ENCODE results near the gene FOXL3.
"Not testable (repeated sequence)": the region's sequence is repeated elsewhere in the genome, so short reads cannot be mapped to it uniquely, and the experiment has no call there.

Gene FOXL3

DNA sequence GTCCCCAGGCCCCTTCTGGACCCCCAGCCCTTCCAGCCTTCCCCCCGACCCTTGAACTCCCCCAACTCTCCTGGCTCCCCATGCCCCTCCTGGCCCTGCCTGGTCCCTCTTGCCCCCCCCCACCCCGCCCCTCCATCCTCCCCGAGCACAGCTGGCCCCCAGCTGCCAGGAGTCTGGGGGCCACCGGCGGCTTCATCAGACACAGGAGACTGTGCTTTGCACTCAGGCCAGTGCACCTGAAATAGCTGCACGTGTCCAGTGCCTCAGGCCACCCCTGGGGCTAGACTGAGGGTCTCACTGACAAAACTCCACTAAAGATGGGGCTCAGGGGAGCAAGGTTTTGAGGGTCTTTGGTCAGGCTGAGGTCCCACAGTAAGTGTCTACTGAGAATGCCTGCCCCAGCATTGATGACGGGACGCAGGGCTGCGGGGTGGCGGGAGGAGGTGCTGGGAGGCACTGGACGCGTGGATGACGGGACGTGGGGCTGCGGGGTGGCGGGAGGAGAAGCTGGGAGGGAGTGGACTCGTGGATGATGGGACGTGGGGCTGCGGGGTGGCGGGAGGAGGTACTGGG lies 6.5 kb downstream of the FOXL3 start:
- Histone ChIP-seq H3K4me2 (ENCODE audit: low read length) (no peak overlapping the region), H3K27me3 (ENCODE audit: control insufficient read depth, low read length) (no peaks in the 10 kb centered on the region), H3K4me1 (ENCODE audit: control insufficient read depth, low read length) (no peaks in the 10 kb centered on the region), H3K9me2 (replicated peaks; ENCODE audit: control insufficient read depth, low read length) (no peaks in the 10 kb centered on the region), H3F3A (ENCODE audit: control insufficient read depth, insufficient read depth) (no peaks in the 10 kb centered on the region), H3K79me2 (ENCODE audit: control insufficient read depth, low read length) (no peaks in the 10 kb centered on the region), H4K20me1 (ENCODE audit: control insufficient read depth, insufficient read depth, low read depth, low read length) (no peaks in the 10 kb centered on the region), H3K9me3 (ENCODE audit: control insufficient read depth, insufficient read depth, low read length) (peaks cover 55% of the 10 kb centered on the region; the same call in 1 of the 2 replicates), H3K4me3 (ENCODE audit: low read length) (no peak overlapping the region), H3K27ac (ENCODE audit: low read depth, low read length) (no peak overlapping the region), H3K36me3 (ENCODE audit: control insufficient read depth, low read length) (no peaks in the 10 kb centered on the region)
- TF ChIP-seq, protein P1, sequence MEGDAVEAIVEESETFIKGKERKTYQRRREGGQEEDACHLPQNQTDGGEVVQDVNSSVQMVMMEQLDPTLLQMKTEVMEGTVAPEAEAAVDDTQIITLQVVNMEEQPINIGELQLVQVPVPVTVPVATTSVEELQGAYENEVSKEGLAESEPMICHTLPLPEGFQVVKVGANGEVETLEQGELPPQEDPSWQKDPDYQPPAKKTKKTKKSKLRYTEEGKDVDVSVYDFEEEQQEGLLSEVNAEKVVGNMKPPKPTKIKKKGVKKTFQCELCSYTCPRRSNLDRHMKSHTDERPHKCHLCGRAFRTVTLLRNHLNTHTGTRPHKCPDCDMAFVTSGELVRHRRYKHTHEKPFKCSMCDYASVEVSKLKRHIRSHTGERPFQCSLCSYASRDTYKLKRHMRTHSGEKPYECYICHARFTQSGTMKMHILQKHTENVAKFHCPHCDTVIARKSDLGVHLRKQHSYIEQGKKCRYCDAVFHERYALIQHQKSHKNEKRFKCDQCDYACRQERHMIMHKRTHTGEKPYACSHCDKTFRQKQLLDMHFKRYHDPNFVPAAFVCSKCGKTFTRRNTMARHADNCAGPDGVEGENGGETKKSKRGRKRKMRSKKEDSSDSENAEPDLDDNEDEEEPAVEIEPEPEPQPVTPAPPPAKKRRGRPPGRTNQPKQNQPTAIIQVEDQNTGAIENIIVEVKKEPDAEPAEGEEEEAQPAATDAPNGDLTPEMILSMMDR (IDR thresholded peaks at IDR 0.05; ENCODE audit: low read depth, low read length, poor library complexity, severe bottlenecking): no peak
- no peak for TF ChIP-seq EZH2phosphoT487 (IDR thresholded peaks at IDR 0.05; ENCODE audit: borderline replicate concordance, low read length)

GRCh38 chr7:297141-297540 lies 7.2 kb downstream of the FOXL3 start:
- H3K36me3 ChIP-seq (ENCODE audit: control insufficient read depth, low read length); H3K27me3 ChIP-seq (ENCODE audit: control insufficient read depth, low read length); H3K4me3 ChIP-seq (ENCODE audit: low read length); H4K20me1 ChIP-seq (ENCODE audit: control insufficient read depth, insufficient read depth, low read depth, low read length); H3K4me2 ChIP-seq (ENCODE audit: low read length); H3K27ac ChIP-seq (ENCODE audit: low read depth, low read length); H3K4me1 ChIP-seq (ENCODE audit: control insufficient read depth, low read length); H3F3A ChIP-seq (ENCODE audit: control insufficient read depth, insufficient read depth); H3K9me2 ChIP-seq (replicated peaks; ENCODE audit: control insufficient read depth, low read length); H3K79me2 ChIP-seq (ENCODE audit: control insufficient read depth, low read length): not testable (repeated sequence)
- H3K9me3 ChIP-seq (ENCODE audit: control insufficient read depth, insufficient read depth, low read length): peaks cover 55% of the 10 kb centered on the region; the same call in 1 of the 2 replicates

GRCh38 chr7:297611-298374 lies 7.8 kb downstream of the FOXL3 start:
- TF ChIP-seq EZH2phosphoT487 (IDR thresholded peaks at IDR 0.05; ENCODE audit: borderline replicate concordance, low read length): no peak
- TF ChIP-seq, protein P1 (IDR thresholded peaks at IDR 0.05; ENCODE audit: low read depth, low read length, poor library complexity, severe bottlenecking): no peak
- Histone ChIP-seq H3K4me2 (ENCODE audit: low read length) (no peak overlapping the region), H3K9me2 (replicated peaks; ENCODE audit: control insufficient read depth, low read length) (no peaks in the 10 kb centered on the region), H3F3A (ENCODE audit: control insufficient read depth, insufficient read depth) (no peaks in the 10 kb centered on the region), H3K9me3 (ENCODE audit: control insufficient read depth, insufficient read depth, low read length) (peaks cover 52% of the 10 kb centered on the region; the same call in 1 of the 2 replicates), H3K4me1 (ENCODE audit: control insufficient read depth, low read length) (no peaks in the 10 kb centered on the region), H4K20me1 (ENCODE audit: control insufficient read depth, insufficient read depth, low read depth, low read length) (no peaks in the 10 kb centered on the region), H3K27ac (ENCODE audit: low read depth, low read length) (no peak overlapping the region), H3K36me3 (ENCODE audit: control insufficient read depth, low read length) (no peaks in the 10 kb centered on the region), H3K27me3 (ENCODE audit: control insufficient read depth, low read length) (no peaks in the 10 kb centered on the region), H3K4me3 (ENCODE audit: low read length) (no peak overlapping the region), H3K79me2 (ENCODE audit: control insufficient read depth, low read length) (no peaks in the 10 kb centered on the region)

GRCh38 chr7:298375-298702 lies 8.4 kb downstream of the FOXL3 start:
- Histone ChIP-seq H3K4me2 (ENCODE audit: low read length) (no peak overlapping the region), H3K4me1 (ENCODE audit: control insufficient read depth, low read length) (no peaks in the 10 kb centered on the region), H3K9me3 (ENCODE audit: control insufficient read depth, insufficient read depth, low read length) (peaks cover 57% of the 10 kb centered on the region), H3K79me2 (ENCODE audit: control insufficient read depth, low read length) (no peaks in the 10 kb centered on the region), H3K36me3 (ENCODE audit: control insufficient read depth, low read length) (no peaks in the 10 kb centered on the region), H3K27me3 (ENCODE audit: control insufficient read depth, low read length) (no peaks in the 10 kb centered on the region), H3K4me3 (ENCODE audit: low read length) (no peak overlapping the region), H3F3A (ENCODE audit: control insufficient read depth, insufficient read depth) (no peaks in the 10 kb centered on the region), H3K9me2 (replicated peaks; ENCODE audit: control insufficient read depth, low read length) (no peaks in the 10 kb centered on the region), H4K20me1 (ENCODE audit: control insufficient read depth, insufficient read depth, low read depth, low read length) (no peaks in the 10 kb centered on the region), H3K27ac (ENCODE audit: low read depth, low read length) (no peak overlapping the region)
- no peak for TF ChIP-seq EZH2phosphoT487 (IDR thresholded peaks at IDR 0.05; ENCODE audit: borderline replicate concordance, low read length)
- TF ChIP-seq, protein P1 (IDR thresholded peaks at IDR 0.05; ENCODE audit: low read depth, low read length, poor library complexity, severe bottlenecking): no peak
